Measurements from ENCODE around the gene CCNY.
"Not testable (repeated sequence)": the region's sequence is repeated elsewhere in the genome, so short reads cannot be mapped to it uniquely, and the experiment has no call there.

The CCNY gene

GRCh38 chr10:35532141-35532540 lies 195.8 kb downstream of the CCNY start:
- H3K4me3 ChIP-seq (ENCODE audit: low read depth, low read length): no peak overlapping the region
- peaks cover 22% of the 10 kb centered on the region for H3K36me3 ChIP-seq (replicated peaks)
- no peak overlapping the region for H3K27ac ChIP-seq
- TF ChIP-seq, protein P1, sequence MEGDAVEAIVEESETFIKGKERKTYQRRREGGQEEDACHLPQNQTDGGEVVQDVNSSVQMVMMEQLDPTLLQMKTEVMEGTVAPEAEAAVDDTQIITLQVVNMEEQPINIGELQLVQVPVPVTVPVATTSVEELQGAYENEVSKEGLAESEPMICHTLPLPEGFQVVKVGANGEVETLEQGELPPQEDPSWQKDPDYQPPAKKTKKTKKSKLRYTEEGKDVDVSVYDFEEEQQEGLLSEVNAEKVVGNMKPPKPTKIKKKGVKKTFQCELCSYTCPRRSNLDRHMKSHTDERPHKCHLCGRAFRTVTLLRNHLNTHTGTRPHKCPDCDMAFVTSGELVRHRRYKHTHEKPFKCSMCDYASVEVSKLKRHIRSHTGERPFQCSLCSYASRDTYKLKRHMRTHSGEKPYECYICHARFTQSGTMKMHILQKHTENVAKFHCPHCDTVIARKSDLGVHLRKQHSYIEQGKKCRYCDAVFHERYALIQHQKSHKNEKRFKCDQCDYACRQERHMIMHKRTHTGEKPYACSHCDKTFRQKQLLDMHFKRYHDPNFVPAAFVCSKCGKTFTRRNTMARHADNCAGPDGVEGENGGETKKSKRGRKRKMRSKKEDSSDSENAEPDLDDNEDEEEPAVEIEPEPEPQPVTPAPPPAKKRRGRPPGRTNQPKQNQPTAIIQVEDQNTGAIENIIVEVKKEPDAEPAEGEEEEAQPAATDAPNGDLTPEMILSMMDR (IDR thresholded peaks at IDR 0.05; ENCODE audit: low read depth, low read length, missing control alignments): no peak
- in situ Hi-C loops (cut with HindIII; ENCODE audit: low pct_ligation_motif_present, low sequenced_read_pairs): no loop called here
- no peaks in the 10 kb centered on the region for H3K27me3 ChIP-seq (replicated peaks)
- DNase-seq: no peak

GRCh38 chr10:35533565-35533964 lies 197.3 kb downstream of the CCNY start:
- H3K27ac ChIP-seq: no peak overlapping the region
- H3K27me3 ChIP-seq (replicated peaks): no peaks in the 10 kb centered on the region
- H3K4me3 ChIP-seq (ENCODE audit: low read depth, low read length): no peak overlapping the region
- in situ Hi-C loops (cut with HindIII; ENCODE audit: low pct_ligation_motif_present, low sequenced_read_pairs): no loop called here
- no peak for DNase-seq
- H3K36me3 ChIP-seq (replicated peaks): peaks cover 22% of the 10 kb centered on the region
- TF ChIP-seq, protein P1 (IDR thresholded peaks at IDR 0.05; ENCODE audit: low read depth, low read length, missing control alignments): no peak

DNA sequence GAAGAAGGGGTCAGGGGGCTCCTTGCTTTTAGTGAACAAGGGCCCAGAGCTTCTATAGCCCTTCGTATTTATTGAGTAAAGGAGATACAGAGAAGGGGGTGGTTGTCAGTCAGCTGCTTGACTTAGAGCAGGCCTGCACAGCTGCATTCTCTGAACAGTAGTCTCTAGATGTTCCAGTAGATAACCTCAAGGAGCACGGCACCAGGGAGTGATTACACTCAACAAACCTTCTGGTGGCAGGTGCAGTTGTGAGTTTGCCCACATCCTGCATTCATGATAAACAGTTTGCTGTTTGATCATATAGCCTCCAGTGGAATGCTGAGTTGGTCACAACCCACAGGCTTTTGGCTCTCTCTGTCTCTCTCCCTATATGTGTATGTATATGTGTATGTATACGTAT lies 198.8 kb downstream of the CCNY start:
- no peaks in the 10 kb centered on the region for H3K27me3 ChIP-seq (replicated peaks)
- no peak overlapping the region for H3K4me3 ChIP-seq (ENCODE audit: low read depth, low read length)
- H3K27ac ChIP-seq: no peak overlapping the region
- peaks cover 20% of the 10 kb centered on the region for H3K36me3 ChIP-seq (replicated peaks)
- in situ Hi-C loops (cut with HindIII; ENCODE audit: low pct_ligation_motif_present, low sequenced_read_pairs): no loop called here
- TF ChIP-seq, protein P1 (IDR thresholded peaks at IDR 0.05; ENCODE audit: low read depth, low read length, missing control alignments): no peak
- no peak for DNase-seq

DNA sequence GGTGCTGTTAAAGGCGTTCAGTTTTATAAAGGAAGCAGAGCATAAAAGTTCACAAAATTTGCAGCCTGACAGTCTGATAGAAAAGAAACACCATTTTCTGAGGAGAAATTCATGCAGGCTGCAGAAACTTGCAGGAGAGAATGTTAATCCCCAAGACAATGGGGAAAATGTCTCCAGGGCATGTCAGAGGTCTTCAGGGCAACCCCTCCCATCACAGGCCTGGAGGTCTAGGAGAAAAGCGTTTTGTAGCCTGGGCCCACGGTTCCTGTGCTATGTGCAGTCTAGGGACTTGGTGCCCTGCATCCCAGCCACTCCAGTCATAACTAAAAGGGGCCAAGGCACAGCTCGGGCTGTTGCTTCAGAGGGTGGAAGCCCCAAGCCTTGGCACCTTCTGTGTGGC lies 200.5 kb downstream of the CCNY start:
- peaks cover 15% of the 10 kb centered on the region for H3K36me3 ChIP-seq (replicated peaks)
- in situ Hi-C loops (cut with HindIII; ENCODE audit: low pct_ligation_motif_present, low sequenced_read_pairs): no loop called here
- H3K27me3 ChIP-seq (replicated peaks): no peaks in the 10 kb centered on the region
- DNase-seq: no peak
- H3K27ac ChIP-seq: no peak overlapping the region
- TF ChIP-seq, protein P1 (IDR thresholded peaks at IDR 0.05; ENCODE audit: low read depth, low read length, missing control alignments): no peak
- H3K4me3 ChIP-seq (ENCODE audit: low read depth, low read length): no peak overlapping the region

DNA sequence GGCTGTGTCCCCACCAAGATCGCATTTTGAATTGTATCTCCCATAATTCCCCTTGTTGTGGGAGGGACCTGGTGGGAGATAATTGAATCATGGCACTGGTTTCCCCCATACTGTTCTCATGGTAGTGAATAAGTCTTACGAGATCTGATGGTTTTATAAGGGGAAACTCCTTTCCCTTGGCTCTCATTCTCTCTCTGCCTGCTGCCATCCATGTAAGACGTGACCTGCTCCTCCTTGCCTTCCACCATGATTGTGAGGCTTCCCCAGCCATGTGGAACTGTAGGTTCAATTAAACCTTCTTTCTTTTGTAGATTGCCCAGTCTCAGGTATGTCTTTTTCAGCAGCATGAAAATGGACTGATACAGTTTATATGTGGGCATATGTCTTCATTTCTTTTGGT lies 201.6 kb downstream of the CCNY start:
- H3K27ac ChIP-seq; in situ Hi-C loops (cut with HindIII; ENCODE audit: low pct_ligation_motif_present, low sequenced_read_pairs); H3K27me3 ChIP-seq (replicated peaks); DNase-seq; H3K4me3 ChIP-seq (ENCODE audit: low read depth, low read length): not testable (repeated sequence)
- H3K36me3 ChIP-seq (replicated peaks): peaks cover 15% of the 10 kb centered on the region

DNA sequence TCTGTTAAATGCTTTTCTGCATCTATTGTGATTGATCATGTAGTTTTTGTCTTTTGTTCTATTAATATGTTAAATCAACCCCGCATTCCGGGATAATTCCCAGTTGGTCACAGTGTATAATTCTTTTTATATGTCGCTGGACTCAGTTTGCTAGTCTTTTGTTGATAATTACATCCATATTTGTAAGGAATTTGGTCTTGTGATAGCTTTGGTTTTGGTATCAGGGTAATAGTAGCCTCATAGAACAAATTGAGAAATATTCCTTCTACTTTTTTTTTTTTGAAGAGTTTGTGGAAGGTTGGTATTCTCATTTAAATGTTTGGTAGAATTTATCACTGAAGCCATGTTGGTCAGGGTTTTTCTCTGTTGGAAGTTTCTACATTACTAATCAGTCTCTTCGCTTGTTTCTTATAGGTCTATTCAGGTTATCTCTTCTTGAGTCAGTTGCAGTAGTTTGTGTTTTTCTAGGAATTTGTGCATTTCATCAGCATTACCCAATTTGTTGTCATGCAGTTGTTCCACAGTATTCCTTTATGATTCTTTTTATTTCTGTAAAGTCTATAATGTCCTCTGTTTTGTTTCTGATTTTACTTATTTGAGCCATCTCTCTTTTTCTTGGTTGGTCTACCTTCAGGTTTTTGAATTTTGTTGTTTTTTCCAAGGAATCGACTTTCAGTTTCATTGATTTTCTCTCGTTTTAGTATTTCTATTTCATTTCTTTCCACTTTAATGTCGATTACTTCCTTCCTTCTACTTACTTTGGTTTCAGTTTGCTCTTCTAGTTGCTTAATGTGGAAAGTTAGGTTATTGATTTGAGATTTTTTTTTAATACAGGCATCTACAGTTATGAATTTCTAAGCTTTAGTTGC lies 204.2 kb downstream of the CCNY start:
- no peak overlapping the region for H3K27ac ChIP-seq
- H3K36me3 ChIP-seq (replicated peaks): no peaks in the 10 kb centered on the region
- H3K4me3 ChIP-seq (ENCODE audit: low read depth, low read length): no peak overlapping the region
- in situ Hi-C loops (cut with HindIII; ENCODE audit: low pct_ligation_motif_present, low sequenced_read_pairs): no loop called here
- TF ChIP-seq, protein P1 (IDR thresholded peaks at IDR 0.05; ENCODE audit: low read depth, low read length, missing control alignments): no peak
- H3K27me3 ChIP-seq (replicated peaks): no peaks in the 10 kb centered on the region
- no peak for DNase-seq

Data from brain microvascular endothelial cell (primary cell).